ENCODE measurements around the gene TNK1.

TNK1 gene

GRCh38 chr17:7403727-7403976 lies 22.8 kb downstream of the TNK1 start:
- DNase-seq (ENCODE audit: low spot score) = peak; percentile 64
- H3K27ac ChIP-seq = peak overlapping the region; percentile 88
- ChIA-PET CTCF (interaction anchor here (0.6 to 1.3 kb wide), 4 partner anchors 33 to 68 kb away, joined by 3 to 7 read pairs (median 3); no protein-coding TSS in a partner anchor), POLR2A (ENCODE audit: low non-redundant PET) (interaction anchor here (0.5 to 1.1 kb wide), 5 partner anchors 9 to 79 kb away, joined by 3 to 13 read pairs (median 3); partner anchors contain the start of genes PLSCR3 and TMEM102)
- no peak for TF ChIP-seq CTCF (conservative IDR thresholded peaks at IDR 0.05; ENCODE audit: low read depth)

- CTCF ChIA-PET = interaction anchor here (0.6 to 1.3 kb wide), 4 partner anchors 33 to 69 kb away, joined by 3 to 7 read pairs (median 3); no protein-coding TSS in a partner anchor
These were observed 23.3 kb downstream of the TNK1 start, which contains the start of gene TMEM256 for GRCh38 chr17:7403977-7404736. Gene TMEM256 (minus strand): TSS chr17:7404097. CDS start chr17:7404084, 13 bp downstream.

GRCh38 chr17:7404737-7405349 lies 24.0 kb downstream of the TNK1 start:
- peak overlapping the region; percentile 88 for H3K27ac ChIP-seq
- ChIA-PET CTCF (interaction anchor here (1.3 kb wide), 1 partner anchor 32 kb away, joined by 7 read pairs; no protein-coding TSS in a partner anchor), POLR2A (ENCODE audit: low non-redundant PET) (interaction anchor here (0.6 to 1.1 kb wide), 5 partner anchors 11 to 115 kb away, joined by 3 to 13 read pairs (median 3); partner anchors contain the start of genes PLSCR3 and TMEM102)
- no peak for TF ChIP-seq CTCF (conservative IDR thresholded peaks at IDR 0.05; ENCODE audit: low read depth)
- no peak for DNase-seq (ENCODE audit: low spot score)

More at GRCh38 chr17:7403977-7404736, 23.3 kb downstream of the TNK1 start, which contains the start of gene TMEM256:
- TF ChIP-seq CTCF (conservative IDR thresholded peaks at IDR 0.05; ENCODE audit: low read depth) = no peak
- DNase-seq (ENCODE audit: low spot score) = peak; percentile 97
- H3K27ac ChIP-seq = peak within 1 kb of the TSS; percentile 88
- POLR2A ChIA-PET (ENCODE audit: low non-redundant PET) = interaction anchor here (0.6 to 1.1 kb wide), 5 partner anchors 10 to 81 kb away, joined by 3 to 13 read pairs (median 3); partner anchors contain the start of genes PLSCR3 and TMEM102

GRCh38 chr17:7405350-7406234 lies 24.7 kb downstream of the TNK1 start:
- TF ChIP-seq CTCF (conservative IDR thresholded peaks at IDR 0.05; ENCODE audit: low read depth) = no peak
- POLR2A ChIA-PET (ENCODE audit: low non-redundant PET) = interaction anchor here (0.6 kb wide), 2 partner anchors 79 to 115 kb away, joined by 3 read pairs; no protein-coding TSS in a partner anchor
- CTCF ChIA-PET = no interaction called here
- H3K27ac ChIP-seq = peak overlapping the region; percentile 88
- DNase-seq (ENCODE audit: low spot score) = no peak

- H3K27ac ChIP-seq = peak overlapping the region; percentile 88
- TF ChIP-seq CTCF (conservative IDR thresholded peaks at IDR 0.05; ENCODE audit: low read depth) = no peak
- CTCF ChIA-PET = no interaction called here
- DNase-seq (ENCODE audit: low spot score) = no peak
- POLR2A ChIA-PET (ENCODE audit: low non-redundant PET) = interaction anchor here (0.6 kb wide), 1 partner anchor 78 kb away, joined by 3 read pairs; no protein-coding TSS in a partner anchor
These were observed 25.4 kb downstream of the TNK1 start for GRCh38 chr17:7406235-7406825.

All from RWPE1 (cell line).